Neutrophil (primary cell): Measurements from ENCODE around the gene GGTLC1.
"Not testable (repeated sequence)": the region's sequence is repeated elsewhere in the genome, so short reads cannot be mapped to it uniquely, and the experiment has no call there.

Source experiments
- H3K27ac ChIP-seq: fragments of 200-600 bp; sonication (generic); 2 replicates; pipeline ENCODE4 v1.5.1; 2016; ENCODE audit warnings: mild to moderate bottlenecking, moderate library complexity
- H3K27me3 ChIP-seq: fragments of 200-600 bp; sonication (generic); 2 replicates; pipeline ENCODE4 v1.6.0; 2016; ENCODE audit warnings: mild to moderate bottlenecking
- H3K36me3 ChIP-seq: fragments of 200-600 bp; sonication (generic); 2 replicates; pipeline ENCODE4 v1.5.1; 2017
- H3K4me1 ChIP-seq, 2 experiments: fragments of 200-600 bp in 1 of 2; sonication (generic) in 1 of 2; 1 replicate in 1 of 2; 2 replicates in 1 of 2; pipeline versions ENCODE4 v1.5.1 to v1.6.1; 2013 to 2016; ENCODE audit warnings: low read depth in 1 of 2, low read length in 1 of 2, mild to moderate bottlenecking in 1 of 2, moderate library complexity in 1 of 2; ENCODE audit not compliant: control insufficient read depth in 1 of 2, insufficient read depth in 1 of 2
- H3K4me3 ChIP-seq, 2 experiments: fragments of 200-600 bp in 1 of 2; sonication (generic) in 1 of 2; 1 replicate in 1 of 2; 2 replicates in 1 of 2; pipeline ENCODE4 v1.5.1; 2013 to 2016; ENCODE audit warnings: low read depth in 1 of 2, low read length in 1 of 2, mild to moderate bottlenecking in 1 of 2, moderate library complexity in 1 of 2
- H3K9me3 ChIP-seq: fragments of 200-600 bp; sonication (generic); 2 replicates; pipeline ENCODE4 v1.5.1; 2016
- CTCF ChIP-seq: fragments of 200-600 bp; sonication (generic); IDR thresholded peaks from 2 replicates; pipeline ENCODE4 v1.5.1; 2016; ENCODE audit warnings: antibody characterized with exemption

GGTLC1 gene

GRCh38 chr20:23990296-23990695, 1.7 kb upstream of the GGTLC1 start:
- not testable (repeated sequence) for H3K9me3 ChIP-seq, H3K27ac ChIP-seq, H3K36me3 ChIP-seq, H3K4me3 ChIP-seq, H3K27me3 ChIP-seq, H3K4me1 ChIP-seq

- H3K27ac ChIP-seq, H3K36me3 ChIP-seq, H3K4me1 ChIP-seq, H3K4me3 ChIP-seq, H3K27me3 ChIP-seq, H3K9me3 ChIP-seq: not testable (repeated sequence)
Measured at GRCh38 chr20:23988966-23989365, 387 bp upstream of the GGTLC1 start.

GRCh38 chr20:23986716-23987115, 1.9 kb downstream of the GGTLC1 start:
- not testable (repeated sequence) for H3K4me3 ChIP-seq, H3K27ac ChIP-seq, H3K4me1 ChIP-seq, H3K27me3 ChIP-seq, H3K9me3 ChIP-seq, H3K36me3 ChIP-seq

- H3K27me3 ChIP-seq, H3K4me1 ChIP-seq, H3K9me3 ChIP-seq, H3K4me3 ChIP-seq, H3K27ac ChIP-seq, H3K36me3 ChIP-seq: not testable (repeated sequence)
Measured at GRCh38 chr20:23986310-23986709, 2.3 kb downstream of the GGTLC1 start.

GRCh38 chr20:23985790-23986225, 2.8 kb downstream of the GGTLC1 start:
- H3K27ac ChIP-seq, H3K4me3 ChIP-seq, H3K27me3 ChIP-seq, H3K4me1 ChIP-seq, H3K9me3 ChIP-seq, H3K36me3 ChIP-seq: not testable (repeated sequence)

- not testable (repeated sequence) for H3K36me3 ChIP-seq, H3K27ac ChIP-seq, H3K27me3 ChIP-seq, H3K4me3 ChIP-seq, H3K4me1 ChIP-seq, H3K9me3 ChIP-seq
Measured at GRCh38 chr20:23985066-23985789, 3.4 kb downstream of the GGTLC1 start.

GRCh38 chr20:23984476-23985023, 4.0 kb downstream of the GGTLC1 start:
- not testable (repeated sequence) for H3K27ac ChIP-seq, H3K4me3 ChIP-seq, H3K36me3 ChIP-seq, H3K4me1 ChIP-seq, H3K9me3 ChIP-seq, H3K27me3 ChIP-seq
- TF ChIP-seq CTCF: peak; percentile 14

- H3K9me3 ChIP-seq, H3K4me3 ChIP-seq, H3K36me3 ChIP-seq, H3K27ac ChIP-seq, H3K4me1 ChIP-seq, H3K27me3 ChIP-seq: not testable (repeated sequence)
Measured at GRCh38 chr20:23982112-23983018, 6.2 kb downstream of the GGTLC1 start.

GRCh38 chr20:23981526-23981925, 7.1 kb downstream of the GGTLC1 start:
- H3K27ac ChIP-seq, H3K27me3 ChIP-seq, H3K4me3 ChIP-seq, H3K36me3 ChIP-seq, H3K9me3 ChIP-seq, H3K4me1 ChIP-seq: not testable (repeated sequence)

GRCh38 chr20:23981014-23981413, 7.6 kb downstream of the GGTLC1 start:
- not testable (repeated sequence) for H3K9me3 ChIP-seq, H3K27ac ChIP-seq, H3K4me1 ChIP-seq, H3K4me3 ChIP-seq, H3K36me3 ChIP-seq, H3K27me3 ChIP-seq

GRCh38 chr20:23979899-23980811, 8.4 kb downstream of the GGTLC1 start:
- H3K27ac ChIP-seq, H3K4me3 ChIP-seq, H3K27me3 ChIP-seq, H3K36me3 ChIP-seq, H3K4me1 ChIP-seq, H3K9me3 ChIP-seq: not testable (repeated sequence)

- H3K9me3 ChIP-seq, H3K27ac ChIP-seq, H3K27me3 ChIP-seq, H3K4me3 ChIP-seq, H3K36me3 ChIP-seq, H3K4me1 ChIP-seq: not testable (repeated sequence)
Measured at GRCh38 chr20:23979380-23979779, 9.2 kb downstream of the GGTLC1 start.
